ENCODE results near the gene MVB12B.

Gene MVB12B

GRCh38 chr9:126497660-126498275 lies 171.1 kb downstream of the MVB12B start:
- DNase-seq, result no peak

GRCh38 chr9:126498331-126498730 lies 171.7 kb downstream of the MVB12B start:
- DNase-seq, result no peak

GRCh38 chr9:126499005-126499910 lies 172.6 kb downstream of the MVB12B start:
- DNase-seq, result no peak

GRCh38 chr9:126499911-126500599 lies 173.4 kb downstream of the MVB12B start:
- no peak for DNase-seq

- DNase-seq, result peak; percentile 86
These were observed 174.2 kb downstream of the MVB12B start for GRCh38 chr9:126500600-126501382.

GRCh38 chr9:126501383-126502331 lies 175.0 kb downstream of the MVB12B start:
- no peak for DNase-seq

GRCh38 chr9:126502417-126503332 lies 176.0 kb downstream of the MVB12B start:
- no peak for DNase-seq

GRCh38 chr9:126503333-126504085 lies 176.9 kb downstream of the MVB12B start:
- no peak for DNase-seq

- DNase-seq, result no peak
These were observed 177.7 kb downstream of the MVB12B start for GRCh38 chr9:126504086-126504976.

GRCh38 chr9:126504977-126505455 lies 178.4 kb downstream of the MVB12B start:
- peak; percentile 19 for DNase-seq

GRCh38 chr9:126505697-126506346 lies 179.2 kb downstream of the MVB12B start:
- DNase-seq, result peak; percentile 6

GRCh38 chr9:126506361-126507317 lies 180.0 kb downstream of the MVB12B start:
- no peak for DNase-seq

- no peak for DNase-seq
These were observed 180.9 kb downstream of the MVB12B start for GRCh38 chr9:126507318-126508109.

- no peak for DNase-seq
These were observed 181.6 kb downstream of the MVB12B start for GRCh38 chr9:126508171-126508591.

GRCh38 chr9:126508928-126509327 lies 182.3 kb downstream of the MVB12B start:
- DNase-seq, result no peak

GRCh38 chr9:126509718-126510117 lies 183.1 kb downstream of the MVB12B start:
- DNase-seq, result peak; percentile 26

Data from left hindlimb (tissue), 1 donor.